Parathyroid adenoma (tissue), 2 donors: ENCODE measurements around the gene SLC30A10.

Source experiments
- H2AFZ ChIP-seq: fragments of 300-600 bp; sonication (generic); one replicate; pipeline ENCODE4 v1.7.0; 2017; ENCODE audit warnings: antibody characterized with exemption, mild to moderate bottlenecking
- H3K27ac ChIP-seq: fragments of 300-600 bp; sonication (generic); one replicate; pipeline ENCODE4 v1.7.0; 2017
- H3K27me3 ChIP-seq: fragments of 300-600 bp; sonication (generic); one replicate; pipeline ENCODE4 v1.7.0; 2017; ENCODE audit warnings: low read length; ENCODE audit not compliant: control insufficient read depth, insufficient read depth
- H3K36me3 ChIP-seq: fragments of 300-600 bp; sonication (generic); one replicate; pipeline ENCODE4 v1.7.0; 2017; ENCODE audit warnings: low read length; ENCODE audit not compliant: control insufficient read depth, insufficient read depth
- H3K4me1 ChIP-seq: fragments of 300-600 bp; sonication (generic); one replicate; pipeline ENCODE4 v1.7.0; 2017; ENCODE audit warnings: control low read depth
- H3K4me2 ChIP-seq: fragments of 300-600 bp; sonication (generic); one replicate; pipeline ENCODE4 v1.7.0; 2017; ENCODE audit warnings: low read length
- H3K4me3 ChIP-seq: fragments of 300-600 bp; sonication (generic); one replicate; pipeline ENCODE4 v1.7.0; 2017; ENCODE audit warnings: low read depth, low read length
- H3K79me2 ChIP-seq: fragments of 300-600 bp; sonication (generic); one replicate; pipeline ENCODE4 v1.7.0; 2017; ENCODE audit warnings: control low read depth
- H3K9ac ChIP-seq: fragments of 300-600 bp; sonication (generic); one replicate; pipeline ENCODE4 v1.7.0; 2017; ENCODE audit warnings: mild to moderate bottlenecking
- H3K9me3 ChIP-seq: fragments of 300-600 bp; sonication (generic); one replicate; pipeline ENCODE4 v1.7.0; 2017; ENCODE audit warnings: low read length; ENCODE audit not compliant: control insufficient read depth
- CTCF ChIP-seq: fragments of 300-600 bp; sonication (generic); IDR thresholded peaks from one replicate; pipeline ENCODE4 v1.7.0; 2017; ENCODE audit warnings: antibody characterized with exemption, mild to moderate bottlenecking
- donor health status: primary hyperparathyroidism.

SLC30A10 gene

GRCh38 chr1:219917851-219918466, 10.4 kb downstream of the SLC30A10 start:
- Histone ChIP-seq H3K27ac (no peak overlapping the region), H3K9me3 (no peaks in the 10 kb centered on the region), H2AFZ (no peak overlapping the region), H3K36me3 (no peaks in the 10 kb centered on the region), H3K4me3 (no peak overlapping the region), H3K9ac (no peak overlapping the region), H3K4me2 (no peak overlapping the region), H3K27me3 (no peaks in the 10 kb centered on the region), H3K4me1 (no peaks in the 10 kb centered on the region), H3K79me2 (no peaks in the 10 kb centered on the region)
- no peak for TF ChIP-seq CTCF

GRCh38 chr1:219917281-219917680, 11.1 kb downstream of the SLC30A10 start:
- Histone ChIP-seq H2AFZ (no peak overlapping the region), H3K36me3 (no peaks in the 10 kb centered on the region), H3K4me1 (no peaks in the 10 kb centered on the region), H3K4me3 (no peak overlapping the region), H3K27me3 (no peaks in the 10 kb centered on the region), H3K4me2 (no peak overlapping the region), H3K79me2 (no peaks in the 10 kb centered on the region), H3K27ac (no peak overlapping the region), H3K9ac (no peak overlapping the region), H3K9me3 (no peaks in the 10 kb centered on the region)
- no peak for TF ChIP-seq CTCF

- Histone ChIP-seq H3K9me3 (no peaks in the 10 kb centered on the region), H3K36me3 (no peaks in the 10 kb centered on the region), H3K27ac (no peak overlapping the region), H3K79me2 (no peaks in the 10 kb centered on the region), H3K27me3 (no peaks in the 10 kb centered on the region), H3K9ac (no peak overlapping the region), H3K4me2 (no peak overlapping the region), H3K4me1 (no peaks in the 10 kb centered on the region), H3K4me3 (no peak overlapping the region), H2AFZ (no peak overlapping the region)
- no peak for TF ChIP-seq CTCF
These were observed 12.1 kb downstream of the SLC30A10 start for GRCh38 chr1:219916257-219916656.

- no peak overlapping the region for H3K27ac ChIP-seq
- H3K4me2 ChIP-seq: no peak overlapping the region
- no peak overlapping the region for H2AFZ ChIP-seq
- H3K4me1 ChIP-seq: no peaks in the 10 kb centered on the region
- no peaks in the 10 kb centered on the region for H3K79me2 ChIP-seq
- H3K4me3 ChIP-seq: no peak overlapping the region
- no peaks in the 10 kb centered on the region for H3K36me3 ChIP-seq
- no peaks in the 10 kb centered on the region for H3K27me3 ChIP-seq
- no peaks in the 10 kb centered on the region for H3K9me3 ChIP-seq
- no peak overlapping the region for H3K9ac ChIP-seq
- TF ChIP-seq CTCF: no peak
These were observed 15.2 kb downstream of the SLC30A10 start for GRCh38 chr1:219913005-219913770.
